HG02884 (cell line): ENCODE results near the gene RCVRN.

ENCODE experiments used
- ATAC-seq: cut with Tn5 transposase; IDR thresholded peaks from one replicate; pipeline ENCODE4 v1.9.1; 2021; ENCODE audit warnings: mild to moderate bottlenecking, moderate library complexity; ENCODE audit not compliant: unreplicated experiment

RCVRN gene

DNA sequence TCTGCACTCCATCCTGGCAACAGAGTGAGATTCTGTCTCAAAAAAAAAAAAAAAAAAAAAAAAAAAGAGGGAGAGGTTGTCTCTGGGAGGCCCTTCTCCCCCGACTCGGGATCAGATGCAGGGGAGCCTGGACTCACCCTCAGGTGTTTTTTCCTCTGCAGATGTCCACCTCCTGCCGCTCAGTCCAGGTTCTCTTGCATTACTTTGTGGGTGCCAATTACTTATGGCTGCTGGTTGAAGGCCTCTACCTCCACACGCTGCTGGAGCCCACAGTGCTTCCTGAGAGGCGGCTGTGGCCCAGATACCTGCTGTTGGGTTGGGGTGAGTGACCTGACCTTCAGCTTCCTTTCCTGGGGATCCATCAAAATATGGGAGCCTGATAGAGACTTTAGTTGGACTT, 45.3 kb downstream of the RCVRN start:
- no peak for ATAC-seq

DNA sequence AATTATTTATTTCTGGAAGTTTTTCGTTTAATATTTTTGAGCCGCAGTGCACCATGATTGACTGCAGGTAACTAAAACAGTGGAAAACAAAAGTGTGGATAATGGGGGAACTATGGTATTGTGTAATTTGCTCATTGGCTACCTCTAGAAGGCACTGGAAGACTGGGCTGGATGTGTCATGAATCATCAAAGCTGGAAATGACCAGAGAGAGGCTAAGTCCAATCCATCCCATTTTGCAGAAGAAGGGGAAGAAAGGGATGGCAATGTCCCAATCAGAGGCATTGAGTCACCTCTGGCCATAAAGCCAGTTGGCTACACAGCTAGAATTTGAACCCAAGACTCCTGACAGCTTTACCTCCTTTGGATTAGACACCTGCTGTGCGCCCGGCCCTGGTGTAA, 50.0 kb downstream of the RCVRN start:
- ATAC-seq: no peak

DNA sequence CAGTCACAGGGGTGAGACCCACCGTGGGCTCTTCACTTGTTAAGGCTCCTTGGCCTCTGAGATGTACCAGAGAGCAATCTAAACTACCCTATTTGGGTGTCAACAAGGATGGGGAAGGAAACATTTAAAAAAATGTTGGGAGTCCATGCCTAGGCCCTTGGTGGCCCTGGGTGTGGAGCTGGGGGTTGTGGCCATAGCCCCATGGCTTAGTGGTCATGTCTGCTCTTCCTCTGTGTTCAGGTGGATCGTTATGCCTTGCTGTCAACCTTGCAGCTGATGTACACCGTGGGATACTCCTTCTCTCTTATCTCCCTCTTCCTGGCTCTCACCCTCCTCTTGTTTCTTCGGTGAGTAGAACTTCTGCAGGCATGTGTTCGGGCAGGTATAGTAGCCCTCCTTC, 50.8 kb downstream of the RCVRN start:
- ATAC-seq: no peak

DNA sequence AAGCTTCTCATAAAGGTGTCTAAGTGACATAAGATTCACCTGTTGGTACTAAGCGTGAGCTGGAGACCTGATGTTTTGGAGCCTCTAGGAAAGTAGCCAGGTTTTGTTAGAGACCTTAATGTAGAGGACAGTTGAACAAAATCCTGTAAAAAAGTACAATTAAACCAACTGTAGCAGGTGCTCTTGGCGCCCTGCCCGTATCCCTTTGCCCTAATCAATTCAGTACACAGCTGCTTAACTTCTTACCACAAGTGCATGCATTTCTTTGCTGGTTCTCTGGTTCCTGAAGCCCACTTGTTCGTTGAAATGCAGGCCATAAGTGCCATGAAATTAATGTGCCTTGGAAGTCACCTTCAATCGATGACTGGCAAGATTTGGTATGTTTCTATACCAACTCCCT, 54.9 kb downstream of the RCVRN start:
- ATAC-seq: no peak
